ENCODE results near the gene LIMS1. TPM values are rescaled to one million over a fixed set of nuclear protein-coding genes. Genes with fewer than 3 reads are reported as not detected.
"Not testable (repeated sequence)": the region's sequence is repeated elsewhere in the genome, so short reads cannot be mapped to it uniquely, and the experiment has no call there.

The LIMS1 gene
- total RNA-seq, 1 experiment from 2014 or later = 58.1 TPM

DNA sequence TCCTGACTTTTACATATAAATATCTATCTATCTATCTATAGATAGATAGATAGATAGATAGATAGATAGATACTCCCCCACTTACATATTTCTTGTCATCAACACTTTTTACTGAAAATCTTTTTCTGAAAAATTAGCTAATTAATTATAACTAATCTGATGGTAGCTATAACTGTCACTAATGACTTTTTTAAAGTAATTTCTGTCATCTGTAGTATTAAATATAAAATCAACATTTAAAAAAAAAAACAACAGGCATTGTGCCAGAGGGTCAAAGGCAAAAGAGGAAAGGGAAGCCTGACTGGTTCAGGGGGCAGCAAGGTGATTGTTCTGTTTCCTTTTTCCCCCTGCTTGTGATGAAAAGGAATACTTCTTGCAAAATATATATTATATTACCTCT lies 122.0 kb downstream of the LIMS1 start:
- not testable (repeated sequence) for H3K36me3 ChIP-seq (replicated peaks; ENCODE audit: control insufficient read depth, insufficient read depth, low read length); H3K27me3 ChIP-seq (ENCODE audit: control insufficient read depth, insufficient read depth, low read length); DNase-seq; H3K4me3 ChIP-seq (ENCODE audit: insufficient read depth, low read depth, low read length)

DNA sequence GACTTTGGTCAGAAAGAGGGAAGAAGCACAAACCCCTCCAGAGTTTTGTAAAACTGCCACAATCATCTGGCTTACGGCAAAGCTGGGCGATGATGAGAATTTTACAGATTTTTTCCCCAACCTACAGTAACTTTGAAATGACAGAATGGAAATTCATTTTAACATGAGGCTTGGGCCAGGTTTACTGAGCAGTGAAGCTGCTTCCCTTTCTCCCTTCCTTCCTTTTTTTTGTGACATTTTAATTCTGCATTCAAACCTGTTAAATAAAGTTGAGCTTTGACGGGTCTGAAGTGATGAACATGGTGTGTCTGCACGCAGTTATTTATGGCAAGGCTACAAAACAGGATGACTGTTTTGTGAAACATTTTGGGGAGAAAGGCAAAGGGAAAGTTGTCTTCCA lies 123.2 kb downstream of the LIMS1 start:
- H3K27me3 ChIP-seq (ENCODE audit: control insufficient read depth, insufficient read depth, low read length); H3K4me3 ChIP-seq (ENCODE audit: insufficient read depth, low read depth, low read length); DNase-seq; H3K36me3 ChIP-seq (replicated peaks; ENCODE audit: control insufficient read depth, insufficient read depth, low read length): not testable (repeated sequence)

DNA sequence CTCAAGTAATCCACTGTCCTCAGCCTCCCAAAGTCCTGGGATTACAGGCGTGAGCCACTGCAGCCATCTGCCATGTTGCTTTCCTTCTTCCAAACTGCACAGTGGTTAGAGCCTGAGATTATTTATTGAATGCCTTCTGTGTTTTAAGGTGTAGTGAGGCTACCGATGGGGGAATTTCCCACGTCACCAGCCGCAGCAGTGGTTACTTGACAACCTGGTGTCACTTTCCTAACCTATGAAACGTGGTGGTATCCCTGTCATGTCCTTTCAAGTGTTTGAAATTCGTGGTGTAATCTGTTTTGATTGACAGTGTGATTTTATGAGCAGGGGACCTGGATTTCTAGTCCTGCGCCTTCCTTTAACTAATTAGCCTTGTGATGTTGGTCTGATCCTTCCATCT lies 124.3 kb downstream of the LIMS1 start:
- H3K36me3 ChIP-seq (replicated peaks; ENCODE audit: control insufficient read depth, insufficient read depth, low read length); DNase-seq; H3K4me3 ChIP-seq (ENCODE audit: insufficient read depth, low read depth, low read length); H3K27me3 ChIP-seq (ENCODE audit: control insufficient read depth, insufficient read depth, low read length): not testable (repeated sequence)

DNA sequence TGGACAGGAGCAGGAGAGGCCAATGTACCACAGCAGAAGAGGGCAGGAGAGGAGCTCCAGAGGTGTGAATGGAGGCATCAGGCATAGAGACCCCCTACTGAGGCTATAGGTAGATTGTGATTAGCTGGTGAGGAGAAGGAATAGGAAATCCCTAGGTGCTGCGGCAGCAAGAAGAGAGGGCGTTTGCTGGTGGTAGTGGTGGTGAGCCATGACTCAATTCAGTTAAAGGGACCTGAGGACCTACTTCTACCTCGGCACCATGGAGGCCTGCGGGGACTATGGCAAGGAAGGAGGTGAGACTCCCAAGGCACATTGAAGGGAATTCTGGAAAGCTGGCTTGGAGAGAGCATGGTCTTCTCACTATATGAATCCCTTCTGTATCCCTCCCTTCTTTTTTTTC lies 127.2 kb downstream of the LIMS1 start:
- H3K36me3 ChIP-seq (replicated peaks; ENCODE audit: control insufficient read depth, insufficient read depth, low read length); H3K27me3 ChIP-seq (ENCODE audit: control insufficient read depth, insufficient read depth, low read length); H3K4me3 ChIP-seq (ENCODE audit: insufficient read depth, low read depth, low read length); DNase-seq: not testable (repeated sequence)

DNA sequence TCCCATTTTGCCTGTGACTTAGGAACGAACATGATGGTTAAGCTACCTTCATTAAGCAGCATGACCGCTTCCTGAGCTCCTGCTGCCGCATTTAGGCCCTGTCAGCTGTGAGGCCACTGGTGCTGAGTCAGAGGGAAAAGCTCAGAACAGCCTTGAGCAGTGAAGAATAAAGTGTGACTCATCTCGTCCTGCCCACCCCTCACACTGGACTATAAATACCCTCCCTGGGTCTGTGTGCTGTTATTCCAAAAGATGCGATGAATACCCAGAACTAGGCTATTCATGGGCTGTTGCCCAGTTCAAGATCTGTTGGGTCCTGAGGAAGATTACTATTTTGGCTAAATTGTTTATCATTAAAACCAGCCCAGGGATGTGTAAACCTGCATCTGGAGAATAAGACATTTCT lies 127.9 kb downstream of the LIMS1 start:
- not testable (repeated sequence) for DNase-seq; H3K4me3 ChIP-seq (ENCODE audit: insufficient read depth, low read depth, low read length); H3K27me3 ChIP-seq (ENCODE audit: control insufficient read depth, insufficient read depth, low read length); H3K36me3 ChIP-seq (replicated peaks; ENCODE audit: control insufficient read depth, insufficient read depth, low read length)

DNA sequence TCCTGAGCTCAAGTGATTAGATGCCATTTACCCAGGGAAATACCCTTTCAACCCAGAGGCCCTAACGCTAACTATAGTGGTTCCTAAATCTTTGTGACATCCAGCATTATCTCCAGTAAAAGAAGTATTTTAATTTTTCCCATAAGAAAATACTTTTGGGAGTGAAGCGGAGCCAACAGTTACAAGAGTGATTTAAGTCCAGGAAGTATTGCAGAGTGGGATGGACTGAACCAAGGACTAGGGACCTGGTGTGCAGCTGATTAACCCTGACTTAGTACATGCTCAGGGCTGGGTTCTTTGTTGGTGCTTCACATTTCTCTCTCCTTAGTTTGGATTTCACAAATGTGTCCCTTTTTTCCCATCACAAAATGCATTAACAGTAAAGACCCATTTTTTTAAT lies 129.1 kb downstream of the LIMS1 start:
- DNase-seq; H3K36me3 ChIP-seq (replicated peaks; ENCODE audit: control insufficient read depth, insufficient read depth, low read length); H3K4me3 ChIP-seq (ENCODE audit: insufficient read depth, low read depth, low read length): not testable (repeated sequence)

DNA sequence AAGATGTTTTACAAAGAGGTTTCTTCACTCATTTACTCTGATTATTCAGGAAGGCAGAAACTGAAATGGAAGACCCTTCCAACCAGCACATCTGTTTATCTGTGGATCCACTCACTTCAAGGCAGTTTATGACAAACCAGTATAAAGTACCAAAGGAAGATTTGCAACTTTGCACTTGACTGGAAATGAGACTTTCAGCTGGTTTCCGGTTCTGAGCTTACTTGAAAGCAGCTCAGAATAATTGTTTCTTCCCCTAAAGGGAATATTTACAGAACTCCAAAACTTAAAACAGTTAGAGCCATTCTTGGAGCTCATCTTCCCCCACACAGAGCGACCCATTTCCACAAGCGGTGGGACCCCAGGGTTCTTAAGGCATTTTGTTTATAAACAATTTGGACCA lies 129.8 kb downstream of the LIMS1 start:
- H3K4me3 ChIP-seq (ENCODE audit: insufficient read depth, low read depth, low read length); H3K27me3 ChIP-seq (ENCODE audit: control insufficient read depth, insufficient read depth, low read length); H3K36me3 ChIP-seq (replicated peaks; ENCODE audit: control insufficient read depth, insufficient read depth, low read length); DNase-seq: not testable (repeated sequence)

More for the DNA sequence above, 129.1 kb downstream of the LIMS1 start:
- not testable (repeated sequence) for H3K27me3 ChIP-seq (ENCODE audit: control insufficient read depth, insufficient read depth, low read length)

DNA sequence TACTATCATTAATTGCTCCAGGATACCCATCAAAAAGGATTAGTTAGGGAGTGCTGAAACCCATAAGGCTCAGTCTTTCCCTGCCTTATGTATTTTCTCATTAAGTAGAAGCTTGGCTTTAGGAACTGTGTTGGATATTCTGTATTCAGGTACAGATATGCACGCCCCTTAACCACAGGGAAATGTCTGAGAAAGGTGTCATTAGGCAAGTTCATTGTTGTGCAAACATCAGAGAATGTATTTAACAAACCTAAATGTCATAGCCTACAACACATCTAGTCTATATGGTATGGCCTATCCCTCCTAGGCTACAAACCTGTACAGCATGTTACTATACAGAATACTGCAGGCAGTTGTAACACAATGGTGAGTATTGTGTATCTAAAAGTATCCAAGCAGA lies 130.7 kb downstream of the LIMS1 start:
- H3K4me3 ChIP-seq (ENCODE audit: insufficient read depth, low read depth, low read length); DNase-seq; H3K27me3 ChIP-seq (ENCODE audit: control insufficient read depth, insufficient read depth, low read length); H3K36me3 ChIP-seq (replicated peaks; ENCODE audit: control insufficient read depth, insufficient read depth, low read length): not testable (repeated sequence)

DNA sequence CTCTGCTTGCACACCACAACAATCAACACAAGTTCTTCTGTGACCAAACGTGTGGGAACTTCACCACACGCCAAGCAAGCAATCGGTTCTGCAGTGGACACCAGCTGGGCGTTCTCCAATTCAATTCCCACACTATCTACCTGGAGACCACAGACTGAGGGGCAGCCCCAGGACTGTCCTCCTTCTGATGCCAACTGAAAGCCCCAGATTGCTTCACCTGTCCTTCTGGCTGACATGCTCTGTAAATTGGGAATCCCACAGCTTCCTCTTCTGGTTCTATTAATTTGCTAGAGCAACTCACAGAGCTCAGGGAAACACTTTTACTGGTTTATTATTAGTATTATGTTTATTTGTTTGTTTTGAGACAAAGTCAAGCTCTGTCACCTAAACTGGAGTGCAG lies 131.7 kb downstream of the LIMS1 start:
- not testable (repeated sequence) for DNase-seq; H3K4me3 ChIP-seq (ENCODE audit: insufficient read depth, low read depth, low read length); H3K27me3 ChIP-seq (ENCODE audit: control insufficient read depth, insufficient read depth, low read length); H3K36me3 ChIP-seq (replicated peaks; ENCODE audit: control insufficient read depth, insufficient read depth, low read length)

DNA sequence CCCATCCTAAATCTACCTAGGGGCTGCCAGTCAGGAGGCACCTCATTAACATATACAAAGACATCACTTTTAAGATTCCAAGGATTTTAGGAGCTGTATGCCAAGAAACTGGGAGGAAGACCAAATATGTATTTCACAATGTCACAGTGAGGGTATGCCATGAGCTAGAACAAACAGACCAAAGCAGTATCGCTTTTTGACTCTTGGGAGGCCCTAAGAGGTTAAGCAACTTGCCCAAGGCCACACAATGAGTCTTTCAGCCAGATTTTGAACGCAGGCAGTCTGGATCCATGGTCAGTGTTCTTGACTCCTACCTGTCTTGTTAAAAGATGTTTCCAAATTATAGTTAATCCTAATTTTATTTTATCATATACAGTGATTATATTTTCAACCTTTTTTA lies 132.9 kb downstream of the LIMS1 start:
- H3K27me3 ChIP-seq (ENCODE audit: control insufficient read depth, insufficient read depth, low read length); DNase-seq: not testable (repeated sequence)

DNA sequence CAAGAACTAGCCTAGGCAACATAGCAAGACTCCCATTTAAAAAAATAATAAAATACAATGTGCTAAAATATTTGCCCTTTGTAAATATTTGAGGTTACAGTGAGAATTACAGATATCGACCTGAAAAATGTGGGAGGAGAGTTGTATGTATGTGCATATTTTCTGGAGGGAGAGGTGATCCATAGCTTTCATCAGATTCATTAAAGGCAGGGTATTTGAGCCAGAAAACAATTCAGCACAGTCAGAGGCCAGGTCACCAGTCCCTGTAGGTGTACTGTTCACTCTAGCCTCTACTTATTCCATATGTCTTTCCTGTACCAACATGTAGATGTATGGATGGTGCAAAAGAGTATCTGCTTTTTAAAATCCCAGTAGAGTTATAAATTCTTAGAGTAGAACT lies 136.0 kb downstream of the LIMS1 start:
- H3K36me3 ChIP-seq (replicated peaks; ENCODE audit: control insufficient read depth, insufficient read depth, low read length); DNase-seq; H3K4me3 ChIP-seq (ENCODE audit: insufficient read depth, low read depth, low read length); H3K27me3 ChIP-seq (ENCODE audit: control insufficient read depth, insufficient read depth, low read length): not testable (repeated sequence)

More for the DNA sequence above, 132.9 kb downstream of the LIMS1 start:
- not testable (repeated sequence) for H3K4me3 ChIP-seq (ENCODE audit: insufficient read depth, low read depth, low read length); H3K36me3 ChIP-seq (replicated peaks; ENCODE audit: control insufficient read depth, insufficient read depth, low read length)

DNA sequence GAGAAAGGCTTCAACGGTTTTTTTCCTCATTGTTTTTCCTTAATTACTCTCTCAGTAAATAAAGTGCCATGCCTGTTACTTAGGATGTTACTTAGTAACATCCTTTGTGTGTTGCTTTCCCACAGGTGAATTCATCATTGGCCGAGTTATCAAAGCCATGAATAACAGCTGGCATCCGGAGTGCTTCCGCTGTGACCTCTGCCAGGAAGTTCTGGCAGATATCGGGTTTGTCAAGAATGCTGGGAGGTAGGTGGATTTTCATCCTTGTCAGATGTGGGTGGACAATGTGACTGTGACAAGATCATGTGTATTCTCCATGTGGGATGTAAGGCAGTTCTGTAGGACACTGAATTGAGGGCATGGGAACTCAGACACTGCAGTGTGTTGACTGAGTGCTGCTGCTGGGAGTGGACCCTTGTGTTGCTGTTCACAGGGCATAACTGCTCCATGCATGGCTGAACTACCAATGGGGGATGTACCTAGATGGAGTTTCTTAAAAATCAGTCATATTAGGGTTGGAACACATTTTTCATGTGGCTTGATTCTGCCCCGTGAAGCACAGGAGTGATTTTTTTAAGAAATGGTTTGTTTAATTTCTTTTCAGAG lies 138.0 kb downstream of the LIMS1 start:
- H3K4me3 ChIP-seq (ENCODE audit: insufficient read depth, low read depth, low read length); H3K27me3 ChIP-seq (ENCODE audit: control insufficient read depth, insufficient read depth, low read length); H3K36me3 ChIP-seq (replicated peaks; ENCODE audit: control insufficient read depth, insufficient read depth, low read length); DNase-seq: not testable (repeated sequence)

DNA sequence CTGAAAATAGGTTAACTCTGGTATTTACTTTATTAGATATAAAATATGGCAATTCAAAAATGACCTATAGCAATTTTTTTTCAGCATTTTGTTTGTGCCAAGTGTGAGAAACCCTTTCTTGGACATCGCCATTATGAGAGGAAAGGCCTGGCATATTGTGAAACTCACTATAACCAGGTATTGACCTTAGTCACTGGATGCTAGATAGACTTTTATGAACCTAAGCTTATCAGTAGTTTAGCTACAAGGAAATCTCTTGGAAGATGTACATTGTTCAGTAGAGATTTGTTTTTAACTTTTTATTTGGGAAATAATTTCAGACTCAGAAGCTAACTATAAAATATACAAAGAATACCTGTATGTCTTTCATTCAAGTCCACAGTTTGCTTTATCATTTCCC lies 142.3 kb downstream of the LIMS1 start:
- not testable (repeated sequence) for H3K36me3 ChIP-seq (replicated peaks; ENCODE audit: control insufficient read depth, insufficient read depth, low read length); DNase-seq

DNA sequence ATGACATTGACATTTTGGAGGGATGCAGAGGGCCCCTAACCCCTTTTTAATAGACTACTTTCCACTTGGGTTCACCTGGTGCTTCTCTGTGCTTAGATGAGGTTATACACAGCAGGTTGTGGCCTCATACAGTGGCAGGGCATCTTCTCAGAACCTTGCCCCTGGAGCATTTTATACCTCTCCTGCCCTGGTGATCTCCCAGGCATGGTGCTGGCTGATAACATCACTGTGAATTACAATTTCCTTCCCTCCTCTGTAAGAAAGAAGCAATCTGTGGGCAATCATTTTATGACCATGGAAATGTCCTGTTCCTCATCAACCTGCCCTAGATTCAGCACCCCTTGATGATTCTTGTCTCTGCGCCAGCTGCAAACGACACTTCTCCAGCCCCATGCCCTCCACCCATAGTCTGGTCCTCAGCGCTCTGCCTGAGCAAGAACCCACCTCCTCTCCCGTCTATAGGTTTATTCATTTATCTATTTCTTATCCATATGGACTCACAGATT lies 143.0 kb downstream of the LIMS1 start:
- not testable (repeated sequence) for H3K36me3 ChIP-seq (replicated peaks; ENCODE audit: control insufficient read depth, insufficient read depth, low read length); DNase-seq; H3K27me3 ChIP-seq (ENCODE audit: control insufficient read depth, insufficient read depth, low read length); H3K4me3 ChIP-seq (ENCODE audit: insufficient read depth, low read depth, low read length)

More for the DNA sequence above, 142.3 kb downstream of the LIMS1 start:
- not testable (repeated sequence) for H3K27me3 ChIP-seq (ENCODE audit: control insufficient read depth, insufficient read depth, low read length); H3K4me3 ChIP-seq (ENCODE audit: insufficient read depth, low read depth, low read length)

DNA sequence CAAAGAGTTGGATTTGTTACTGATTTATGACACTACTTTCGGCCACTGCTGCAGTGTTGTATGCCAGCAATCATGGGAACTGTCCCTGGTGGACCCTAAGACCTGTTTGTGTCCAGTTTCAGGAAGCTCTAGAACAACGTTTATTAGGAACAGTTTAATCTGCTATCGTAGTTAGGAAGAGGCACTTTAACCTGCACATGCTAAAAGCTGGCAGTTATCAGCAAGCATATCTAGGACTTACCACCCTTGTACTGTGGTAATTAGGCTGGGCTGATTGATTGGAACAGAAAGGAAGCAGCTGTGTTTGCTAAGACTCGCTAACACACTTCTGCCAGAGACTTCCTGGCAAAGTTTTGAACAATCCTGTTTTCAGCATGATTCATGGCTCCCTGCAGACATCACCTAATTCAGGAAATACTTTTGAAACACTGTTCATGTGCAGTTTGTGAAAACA lies 144.0 kb downstream of the LIMS1 start:
- not testable (repeated sequence) for DNase-seq

DNA sequence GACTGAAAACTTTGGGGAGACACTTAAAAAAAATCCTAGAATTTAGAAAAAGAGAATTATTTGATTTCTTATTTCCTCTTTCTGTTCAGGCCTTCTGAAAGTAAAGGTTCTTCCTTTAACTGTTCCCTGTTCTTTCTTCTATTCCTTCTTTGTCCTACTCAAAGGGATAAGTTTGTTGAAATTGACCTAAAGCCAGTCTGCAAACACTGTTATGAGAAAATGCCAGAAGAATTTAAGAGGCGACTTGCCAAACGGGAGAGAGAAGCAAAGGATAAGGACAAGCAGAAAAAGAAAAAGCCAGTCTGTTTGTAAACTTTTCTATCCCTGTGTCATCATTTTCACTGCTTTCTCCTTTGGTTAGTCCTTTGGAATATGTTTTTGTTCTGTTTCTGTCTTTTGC lies 146.5 kb downstream of the LIMS1 start:
- H3K27me3 ChIP-seq (ENCODE audit: control insufficient read depth, insufficient read depth, low read length); H3K4me3 ChIP-seq (ENCODE audit: insufficient read depth, low read depth, low read length); H3K36me3 ChIP-seq (replicated peaks; ENCODE audit: control insufficient read depth, insufficient read depth, low read length); DNase-seq: not testable (repeated sequence)

More for the DNA sequence above, 144.0 kb downstream of the LIMS1 start:
- H3K27me3 ChIP-seq (ENCODE audit: control insufficient read depth, insufficient read depth, low read length); H3K36me3 ChIP-seq (replicated peaks; ENCODE audit: control insufficient read depth, insufficient read depth, low read length); H3K4me3 ChIP-seq (ENCODE audit: insufficient read depth, low read depth, low read length): not testable (repeated sequence)
